ENCODE results near the gene KCNQ1. TPM values are rescaled to one million over a fixed set of nuclear protein-coding genes. Genes with fewer than 3 reads are reported as not detected.

The KCNQ1 gene
- total and polyA plus RNA-seq, 9 of the 15 experiments (the other 6 are each of a cell fraction or from before 2014, with no cell fraction given): 0.44 TPM; not detected in 8

GRCh38 chr11:2885017-2885677 lies 440.3 kb downstream of the KCNQ1 start (continued):
- TF ChIP-seq, protein P1, sequence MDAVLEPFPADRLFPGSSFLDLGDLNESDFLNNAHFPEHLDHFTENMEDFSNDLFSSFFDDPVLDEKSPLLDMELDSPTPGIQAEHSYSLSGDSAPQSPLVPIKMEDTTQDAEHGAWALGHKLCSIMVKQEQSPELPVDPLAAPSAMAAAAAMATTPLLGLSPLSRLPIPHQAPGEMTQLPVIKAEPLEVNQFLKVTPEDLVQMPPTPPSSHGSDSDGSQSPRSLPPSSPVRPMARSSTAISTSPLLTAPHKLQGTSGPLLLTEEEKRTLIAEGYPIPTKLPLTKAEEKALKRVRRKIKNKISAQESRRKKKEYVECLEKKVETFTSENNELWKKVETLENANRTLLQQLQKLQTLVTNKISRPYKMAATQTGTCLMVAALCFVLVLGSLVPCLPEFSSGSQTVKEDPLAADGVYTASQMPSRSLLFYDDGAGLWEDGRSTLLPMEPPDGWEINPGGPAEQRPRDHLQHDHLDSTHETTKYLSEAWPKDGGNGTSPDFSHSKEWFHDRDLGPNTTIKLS (IDR thresholded peaks at IDR 0.05; ENCODE audit: borderline replicate concordance, low read depth): peak; percentile 40; the same call in 1 of the 2 replicates
- TF ChIP-seq SUPT5H (IDR thresholded peaks at IDR 0.05) (no peak; the same call in 1 of the 2 replicates), RAD51 (IDR thresholded peaks at IDR 0.05; ENCODE audit: borderline replicate concordance, low read depth) (no peak), SAFB2 (IDR thresholded peaks at IDR 0.05; ENCODE audit: borderline replicate concordance, low read depth, low read length, severe bottlenecking) (no peak), KLF1 (tag; IDR thresholded peaks at IDR 0.05) (no peak), THRB (CRISPR knock-in tag; conservative IDR thresholded peaks at IDR 0.05) (no peak), RBM15 (IDR thresholded peaks at IDR 0.05; ENCODE audit: insufficient read depth, low read length) (no peak), SMAD4 (CRISPR knock-in tag; conservative IDR thresholded peaks at IDR 0.05) (peak; percentile 79), DPF2 (IDR thresholded peaks at IDR 0.05) (peak; percentile 20; the same call in 1 of the 2 replicates), THRAP3 (IDR thresholded peaks at IDR 0.05; ENCODE audit: borderline replicate concordance) (no peak), ETS1 (conservative IDR thresholded peaks at IDR 0.05; ENCODE audit: control insufficient read depth, low read depth, low read length) (peak; percentile 10; the same call in 1 of the 2 replicates), BRD4 (IDR thresholded peaks at IDR 0.05) (no peak), GTF2E2 (tag; IDR thresholded peaks at IDR 0.05) (no peak), ILK (tag; IDR thresholded peaks at IDR 0.05; ENCODE audit: borderline replicate concordance, low read depth) (no peak), MCM5 (IDR thresholded peaks at IDR 0.05; ENCODE audit: low read depth) (no peak), HMG20B (CRISPR knock-in tag; IDR thresholded peaks at IDR 0.05) (no peak), MBD2 (IDR thresholded peaks at IDR 0.05; ENCODE audit: borderline replicate concordance, low read depth) (no peak), RNF2 (IDR thresholded peaks at IDR 0.05) (peak; percentile 29; the same call in 1 of the 2 replicates), HLTF (IDR thresholded peaks at IDR 0.05) (0 out of 2 replicates have a peak, but pooled peaks have one; percentile 51), NFE2L1 (tag; IDR thresholded peaks at IDR 0.05; ENCODE audit: borderline replicate concordance, low read depth) (no peak), E2F5 (CRISPR knock-in tag; IDR thresholded peaks at IDR 0.05) (0 out of 2 replicates have a peak, but pooled peaks have one; percentile 31)
- TF ChIP-seq, protein P2, sequence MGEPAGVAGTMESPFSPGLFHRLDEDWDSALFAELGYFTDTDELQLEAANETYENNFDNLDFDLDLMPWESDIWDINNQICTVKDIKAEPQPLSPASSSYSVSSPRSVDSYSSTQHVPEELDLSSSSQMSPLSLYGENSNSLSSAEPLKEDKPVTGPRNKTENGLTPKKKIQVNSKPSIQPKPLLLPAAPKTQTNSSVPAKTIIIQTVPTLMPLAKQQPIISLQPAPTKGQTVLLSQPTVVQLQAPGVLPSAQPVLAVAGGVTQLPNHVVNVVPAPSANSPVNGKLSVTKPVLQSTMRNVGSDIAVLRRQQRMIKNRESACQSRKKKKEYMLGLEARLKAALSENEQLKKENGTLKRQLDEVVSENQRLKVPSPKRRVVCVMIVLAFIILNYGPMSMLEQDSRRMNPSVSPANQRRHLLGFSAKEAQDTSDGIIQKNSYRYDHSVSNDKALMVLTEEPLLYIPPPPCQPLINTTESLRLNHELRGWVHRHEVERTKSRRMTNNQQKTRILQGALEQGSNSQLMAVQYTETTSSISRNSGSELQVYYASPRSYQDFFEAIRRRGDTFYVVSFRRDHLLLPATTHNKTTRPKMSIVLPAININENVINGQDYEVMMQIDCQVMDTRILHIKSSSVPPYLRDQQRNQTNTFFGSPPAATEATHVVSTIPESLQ (CRISPR knock-in tag; IDR thresholded peaks at IDR 0.05): peak; percentile 91; the same call in 1 of the 2 replicates
